Suppressor macrophage treated with lipopolysaccharide for 1 hour (primary cell): Measurements from ENCODE around the gene SLC22A17.
"Not testable (repeated sequence)": the region's sequence is repeated elsewhere in the genome, so short reads cannot be mapped to it uniquely, and the experiment has no call there.

Experiments
- DNase-seq, 3 donors: peaks; one replicate each; pipeline ENCODE4 v3.0.0-alpha.2; 2020 to 2022

SLC22A17 gene

GRCh38 chr14:23327947-23328744 is 24.5 kb downstream of the SLC22A17 start:
- peak; percentile 84 to 87 (median 85) for DNase-seq

- DNase-seq: no peak
Measured at GRCh38 chr14:23326491-23327332, 26.0 kb downstream of the SLC22A17 start.

- not testable (repeated sequence) for DNase-seq
Measured at GRCh38 chr14:23325746-23326145, 26.9 kb downstream of the SLC22A17 start.

- DNase-seq: no peak
Measured at GRCh38 chr14:23324993-23325392, 27.7 kb downstream of the SLC22A17 start.

DNA sequence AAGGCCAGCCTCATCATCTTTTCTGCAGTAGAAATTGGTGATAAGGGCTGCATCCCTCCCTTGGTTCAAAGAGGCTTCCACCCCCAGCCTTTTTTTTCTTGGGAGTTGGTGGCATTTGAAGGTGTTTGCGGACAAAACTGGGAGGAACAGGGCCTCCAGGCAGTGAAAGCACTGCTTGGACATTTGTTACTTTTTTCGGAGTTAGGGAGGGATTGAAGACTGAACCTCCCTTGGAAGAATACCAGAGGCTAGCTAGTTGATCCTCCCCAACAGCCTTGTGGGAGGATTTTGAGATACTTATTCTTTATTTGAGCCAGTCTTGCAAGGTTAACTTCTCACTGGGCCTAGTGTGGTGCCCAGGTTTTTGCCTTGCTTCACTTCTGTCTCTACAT is 28.2 kb downstream of the SLC22A17 start:
- DNase-seq: no peak

GRCh38 chr14:23323838-23324454 is 28.7 kb downstream of the SLC22A17 start:
- no peak for DNase-seq

- DNase-seq: no peak
Measured at GRCh38 chr14:23322568-23323517, 29.8 kb downstream of the SLC22A17 start.

GRCh38 chr14:23321572-23322547 is 30.8 kb downstream of the SLC22A17 start:
- peak; percentile 28 to 67 (median 44) for DNase-seq

DNA sequence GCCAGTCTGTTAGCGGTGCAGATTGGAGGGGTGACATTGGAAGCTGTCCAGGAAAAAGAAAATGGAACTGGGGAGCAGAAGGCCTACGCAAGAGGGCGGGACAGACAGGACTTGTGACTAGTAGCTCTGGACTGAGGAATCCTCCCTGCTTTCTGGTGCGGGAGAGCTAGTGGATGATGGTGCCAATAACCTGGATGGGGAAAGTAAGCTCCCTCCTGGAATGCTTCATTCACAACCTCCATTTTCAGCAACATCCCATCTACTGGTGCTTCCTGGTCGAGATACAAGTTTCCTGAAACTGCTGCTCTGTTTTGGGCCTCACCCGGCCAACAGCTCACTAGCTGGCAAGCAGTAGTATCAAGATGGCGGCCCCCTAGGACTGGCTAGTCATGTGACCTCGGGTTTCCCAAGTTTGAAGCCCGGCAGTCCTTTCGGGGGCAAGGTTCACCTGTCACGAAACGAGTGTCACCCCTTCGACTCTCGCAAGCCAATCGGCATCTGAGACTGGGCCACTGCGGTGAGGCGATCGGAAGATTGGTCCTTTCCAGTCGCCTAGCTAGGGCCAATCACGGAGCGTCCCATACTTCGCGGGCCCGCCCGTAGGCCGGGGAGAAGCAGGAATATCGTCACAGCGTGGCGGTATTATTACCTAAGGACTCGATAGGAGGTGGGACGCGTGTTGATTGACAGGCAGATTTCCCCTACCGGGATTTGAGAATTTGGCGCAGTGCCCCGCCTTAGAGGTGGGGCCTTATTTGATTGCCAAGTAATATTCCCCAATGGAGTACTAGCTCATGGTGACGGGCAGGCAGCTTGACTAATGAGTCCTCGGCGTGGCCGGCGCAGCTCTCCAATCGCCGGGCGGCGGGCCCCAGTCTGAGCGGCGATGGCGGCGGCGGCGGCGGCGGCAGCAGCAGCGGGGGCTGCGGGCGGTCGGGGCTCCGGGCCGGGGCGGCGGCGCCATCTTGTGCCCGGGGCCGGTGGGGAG is 31.8 kb downstream of the SLC22A17 start, which contains the start of gene PABPN1:
Gene PABPN1, plus strand, starts transcription at position 874 of the 988 bp plus-strand sequence. Its CDS starts 13 bp downstream, at position 887.
- DNase-seq: peak; percentile 99 to 100 (median 99)

- DNase-seq: no peak
Measured at GRCh38 chr14:23319746-23320583, 32.7 kb downstream of the SLC22A17 start.

DNA sequence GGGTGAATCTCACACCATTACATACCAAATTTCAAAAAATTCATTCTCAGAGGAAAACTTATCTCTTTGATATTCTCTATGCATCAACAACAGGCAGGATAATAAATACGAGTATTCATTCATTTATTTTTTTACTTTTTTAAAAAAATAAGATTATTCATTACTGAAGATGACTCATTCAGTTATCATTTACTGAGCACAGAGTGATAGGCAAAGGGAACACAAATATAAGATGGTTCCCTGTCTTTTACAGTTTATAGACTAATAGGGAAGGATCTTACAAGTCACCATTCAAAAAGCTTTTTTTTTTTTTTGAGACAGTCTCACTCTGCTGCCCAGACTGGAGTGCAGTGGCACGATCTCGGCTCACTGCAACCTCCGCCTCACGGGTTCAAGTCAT is 36.4 kb downstream of the SLC22A17 start:
- no peak for DNase-seq

GRCh38 chr14:23310546-23310945 is 42.1 kb downstream of the SLC22A17 start:
- DNase-seq: peak in 1 of 3 donors; percentile 1

GRCh38 chr14:23308721-23309445 is 43.8 kb downstream of the SLC22A17 start:
- peak in 1 of 3 donors; percentile 9 for DNase-seq

DNA sequence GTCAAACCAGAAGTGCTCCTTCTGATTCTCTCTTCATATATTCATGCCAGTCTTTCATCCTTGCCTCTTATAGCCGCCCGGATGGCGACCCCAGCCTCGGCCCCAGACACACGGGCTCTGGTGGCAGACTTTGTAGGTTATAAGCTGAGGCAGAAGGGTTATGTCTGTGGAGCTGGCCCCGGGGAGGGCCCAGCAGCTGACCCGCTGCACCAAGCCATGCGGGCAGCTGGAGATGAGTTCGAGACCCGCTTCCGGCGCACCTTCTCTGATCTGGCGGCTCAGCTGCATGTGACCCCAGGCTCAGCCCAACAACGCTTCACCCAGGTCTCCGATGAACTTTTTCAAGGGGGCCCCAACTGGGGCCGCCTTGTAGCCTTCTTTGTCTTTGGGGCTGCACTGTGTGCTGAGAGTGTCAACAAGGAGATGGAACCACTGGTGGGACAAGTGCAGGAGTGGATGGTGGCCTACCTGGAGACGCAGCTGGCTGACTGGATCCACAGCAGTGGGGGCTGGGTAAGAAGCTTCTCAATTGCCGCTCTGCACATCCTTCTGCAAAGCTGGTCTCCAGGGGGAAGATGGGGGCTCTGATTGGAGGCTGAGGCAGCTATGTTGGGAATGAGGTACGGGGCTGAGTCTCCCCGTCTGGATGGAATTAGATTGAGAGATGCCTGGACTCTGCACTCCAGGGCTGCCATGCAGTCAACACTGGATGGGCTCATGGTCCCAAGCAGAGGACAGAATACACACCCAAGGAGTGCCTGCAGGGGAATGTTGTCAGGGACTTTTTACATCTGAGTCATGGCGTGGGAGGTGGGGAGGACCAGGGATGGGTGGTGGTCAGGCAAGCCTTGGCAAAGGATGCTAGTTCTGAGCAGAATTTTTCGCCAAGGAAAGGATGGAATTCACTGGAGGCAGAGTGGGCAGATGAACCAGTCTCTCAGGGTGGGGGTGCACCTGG is 44.7 kb downstream of the SLC22A17 start:
- peak; percentile 63 to 72 (median 67) for DNase-seq

GRCh38 chr14:23307146-23307530 is 45.5 kb downstream of the SLC22A17 start:
- DNase-seq: no peak

GRCh38 chr14:23306412-23307145 is 46.1 kb downstream of the SLC22A17 start, which contains the start of gene BCL2L2:
Gene BCL2L2 (plus strand): TSS chr14:23306833. CDS start chr14:23307768, 935 bp downstream.
- peak; percentile 75 to 92 (median 82) for DNase-seq
